Measurements from ENCODE around the gene ZBTB21. TPM values are rescaled to one million over a fixed set of nuclear protein-coding genes. Genes with fewer than 3 reads are reported as not detected.

Gene ZBTB21
- total RNA-seq, 4 donors from 2014 or later, result 6.1 to 20.4 (median 14.1) TPM

DNA sequence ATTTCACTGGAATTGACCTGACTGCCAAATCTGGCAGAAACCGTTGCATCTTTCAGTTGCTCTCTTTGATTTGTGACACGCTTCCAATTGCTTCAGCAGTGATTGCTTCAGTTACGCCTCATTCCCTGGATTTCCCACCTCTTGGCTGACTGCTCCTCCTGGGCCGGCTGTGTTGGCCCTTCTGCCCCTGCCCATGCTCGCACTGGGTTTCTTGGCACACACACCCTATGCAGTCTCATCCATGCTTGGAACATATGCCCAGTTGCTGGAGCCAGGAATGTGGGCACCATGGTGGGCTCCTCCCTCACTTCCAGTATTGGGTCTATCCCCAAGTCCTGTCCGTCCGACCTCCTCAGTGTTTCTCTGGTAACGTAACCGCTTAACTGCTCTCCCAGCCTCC is 2.2 kb upstream of the ZBTB21 start:
- H3K4me3 ChIP-seq, result no peak overlapping the region
- H3K36me3 ChIP-seq, result no peaks in the 10 kb centered on the region
- TF ChIP-seq, protein P1, sequence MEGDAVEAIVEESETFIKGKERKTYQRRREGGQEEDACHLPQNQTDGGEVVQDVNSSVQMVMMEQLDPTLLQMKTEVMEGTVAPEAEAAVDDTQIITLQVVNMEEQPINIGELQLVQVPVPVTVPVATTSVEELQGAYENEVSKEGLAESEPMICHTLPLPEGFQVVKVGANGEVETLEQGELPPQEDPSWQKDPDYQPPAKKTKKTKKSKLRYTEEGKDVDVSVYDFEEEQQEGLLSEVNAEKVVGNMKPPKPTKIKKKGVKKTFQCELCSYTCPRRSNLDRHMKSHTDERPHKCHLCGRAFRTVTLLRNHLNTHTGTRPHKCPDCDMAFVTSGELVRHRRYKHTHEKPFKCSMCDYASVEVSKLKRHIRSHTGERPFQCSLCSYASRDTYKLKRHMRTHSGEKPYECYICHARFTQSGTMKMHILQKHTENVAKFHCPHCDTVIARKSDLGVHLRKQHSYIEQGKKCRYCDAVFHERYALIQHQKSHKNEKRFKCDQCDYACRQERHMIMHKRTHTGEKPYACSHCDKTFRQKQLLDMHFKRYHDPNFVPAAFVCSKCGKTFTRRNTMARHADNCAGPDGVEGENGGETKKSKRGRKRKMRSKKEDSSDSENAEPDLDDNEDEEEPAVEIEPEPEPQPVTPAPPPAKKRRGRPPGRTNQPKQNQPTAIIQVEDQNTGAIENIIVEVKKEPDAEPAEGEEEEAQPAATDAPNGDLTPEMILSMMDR (IDR thresholded peaks at IDR 0.05), result no peak
- TF ChIP-seq POLR2A (IDR thresholded peaks at IDR 0.05), result no peak
- no peaks in the 10 kb centered on the region for H3K9me3 ChIP-seq
- H3K4me1 ChIP-seq, result peaks cover 0 to 9% (median 0%) of the 10 kb centered on the region in 4 donors
- H3K27ac ChIP-seq, result no peak overlapping the region
- peak in 1 of 3 donors; percentile 11 for DNase-seq
- H3K27me3 ChIP-seq, result no peaks in the 10 kb centered on the region

DNA sequence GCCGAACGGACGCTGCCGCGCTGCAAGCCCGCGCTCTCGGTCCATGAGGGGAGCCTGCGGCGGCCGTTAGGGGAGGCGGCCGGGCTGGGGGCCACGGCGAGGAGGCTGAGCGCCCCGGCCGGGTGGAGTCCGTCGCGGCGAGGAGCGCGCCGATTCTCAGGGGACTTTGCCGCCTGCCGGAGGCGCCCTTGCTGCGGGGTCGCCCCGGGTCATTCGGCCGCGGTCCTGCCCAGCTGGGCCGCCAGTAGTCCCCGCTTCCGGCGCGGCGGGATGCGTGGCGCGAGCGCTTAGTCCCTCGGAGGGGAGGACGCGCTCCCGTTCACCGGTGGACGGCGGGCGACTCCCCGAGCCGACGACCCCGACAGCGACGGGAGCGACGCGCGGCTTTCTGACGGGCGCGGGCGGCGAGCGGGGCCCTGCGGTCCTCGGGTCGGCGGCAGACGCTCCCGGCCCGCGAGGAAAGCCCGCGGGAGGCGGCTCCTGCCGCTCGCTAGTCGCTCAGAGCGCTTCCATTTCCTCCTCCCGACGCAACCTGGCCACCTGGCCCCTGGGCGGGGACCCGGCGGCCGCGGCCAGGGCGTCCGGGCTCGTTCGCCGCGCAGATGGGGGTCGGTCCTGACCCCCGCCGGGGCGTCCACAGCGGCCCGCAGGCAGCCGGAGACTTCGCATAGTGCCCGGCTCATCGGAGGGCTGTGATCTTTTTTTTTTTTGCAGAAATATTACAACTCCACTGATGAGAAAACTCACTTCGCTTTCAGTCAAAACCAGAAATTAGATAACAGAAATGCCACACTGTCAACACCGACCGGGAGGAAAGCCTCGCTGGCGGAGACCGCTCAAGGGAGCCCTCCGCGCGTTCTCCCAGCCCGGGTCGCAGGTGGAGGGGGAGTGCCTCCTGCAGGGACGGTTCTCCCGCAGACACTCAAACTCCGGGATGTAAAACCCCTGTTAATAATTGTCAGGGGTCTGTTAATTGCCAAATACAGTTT is 641 bp upstream of the ZBTB21 start:
- H3K27ac ChIP-seq, result peak overlapping the region; percentile 93 to 100 (median 98)
- peak in 2 of 3 donors; percentile 41 to 60 for DNase-seq
- peaks cover 0 to 9% (median 0%) of the 10 kb centered on the region in 4 donors for H3K4me1 ChIP-seq
- no peaks in the 10 kb centered on the region for H3K27me3 ChIP-seq
- no peaks in the 10 kb centered on the region for H3K36me3 ChIP-seq
- H3K4me3 ChIP-seq, result peak overlapping the region; percentile 68 to 99 (median 79)
- peak in 1 of 2 donors; percentile 28 for TF ChIP-seq POLR2A (IDR thresholded peaks at IDR 0.05)
- TF ChIP-seq, protein P1 (IDR thresholded peaks at IDR 0.05), result peak in 3 of 6 experiments; percentile 18 to 36 (median 33)
- no peaks in the 10 kb centered on the region for H3K9me3 ChIP-seq

DNA sequence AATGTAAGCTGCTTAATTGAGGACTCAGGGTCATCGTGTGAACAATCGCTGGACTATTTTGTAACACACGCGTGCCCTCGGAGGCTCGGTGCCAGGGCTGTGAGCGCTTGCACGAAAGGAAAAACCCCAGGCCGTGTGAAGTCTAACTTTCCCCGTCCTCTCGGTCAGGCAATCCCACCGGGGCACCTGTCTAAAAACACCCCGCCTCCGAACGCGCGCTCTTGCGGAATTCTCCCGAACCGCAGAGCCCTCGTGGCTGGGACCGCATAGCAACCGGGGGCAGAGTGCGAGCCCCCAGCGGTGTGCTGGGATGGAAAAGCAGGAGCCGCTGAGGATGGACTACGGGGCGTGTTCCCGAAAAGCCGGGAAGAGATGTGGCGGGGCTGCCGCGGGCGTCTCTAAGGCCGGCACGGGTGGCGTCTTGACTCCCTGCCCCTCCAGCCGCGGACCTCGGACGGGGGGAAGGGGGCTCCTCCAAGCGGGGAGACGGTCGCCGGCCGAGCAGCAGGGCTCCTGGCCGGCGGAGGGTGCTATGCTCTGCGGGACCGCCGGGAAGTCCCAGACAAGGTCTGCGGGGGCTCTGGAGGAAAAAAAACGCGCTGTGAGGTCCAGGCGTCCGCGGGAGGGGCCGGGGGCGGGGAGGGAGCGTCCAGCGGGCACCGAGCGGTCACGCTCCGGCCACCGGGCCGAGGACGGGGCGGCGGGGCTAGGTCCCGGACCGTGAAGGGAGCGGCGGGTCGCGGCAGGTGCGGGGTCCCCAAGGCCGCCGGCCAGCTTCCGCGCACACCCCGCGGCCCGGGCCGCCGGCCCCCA is 936 bp downstream of the ZBTB21 start:
- peaks cover 0 to 9% (median 0%) of the 10 kb centered on the region in 4 donors for H3K4me1 ChIP-seq
- H3K9me3 ChIP-seq, result no peaks in the 10 kb centered on the region
- no peaks in the 10 kb centered on the region for H3K36me3 ChIP-seq
- no peak for TF ChIP-seq POLR2A (IDR thresholded peaks at IDR 0.05)
- TF ChIP-seq, protein P1 (IDR thresholded peaks at IDR 0.05), result peak in 4 of 6 experiments; percentile 21 to 37 (median 28)
- DNase-seq, result peak; percentile 58 to 81 (median 74)
- peak overlapping the region; percentile 93 to 100 (median 98) for H3K27ac ChIP-seq
- H3K4me3 ChIP-seq, result peak overlapping the region; percentile 68 to 99 (median 79)
- H3K27me3 ChIP-seq, result no peaks in the 10 kb centered on the region

DNA sequence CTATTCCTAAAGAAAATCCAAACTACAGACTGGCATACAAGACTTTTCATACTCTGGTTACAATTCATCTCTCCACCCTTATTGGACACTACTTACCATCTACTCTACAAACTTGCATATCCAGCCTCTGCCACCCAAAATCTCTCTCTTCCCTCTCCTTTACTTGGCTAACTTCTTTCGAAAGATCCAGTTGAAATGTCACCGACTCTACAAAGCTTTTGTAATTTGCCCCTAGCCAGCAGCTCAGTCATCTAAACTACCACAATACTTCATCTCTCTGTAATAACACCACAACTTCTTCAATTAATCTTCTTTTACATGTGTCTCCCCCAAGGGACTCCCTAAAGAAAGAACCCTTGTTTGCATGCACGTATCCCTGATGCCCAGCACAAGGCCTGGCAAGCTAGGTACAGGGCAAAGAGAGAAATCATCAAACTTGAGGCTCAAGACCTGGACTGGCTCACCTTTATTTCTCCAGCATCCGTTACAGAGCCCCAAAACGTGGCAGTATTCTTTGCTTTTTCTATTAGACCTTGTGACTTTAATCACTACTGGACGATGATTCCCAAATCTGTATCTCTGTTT is 2.7 kb downstream of the ZBTB21 start:
- H3K36me3 ChIP-seq, result peaks cover 0 to 5% (median 0%) of the 10 kb centered on the region in 3 donors
- no peak for DNase-seq
- no peaks in the 10 kb centered on the region for H3K9me3 ChIP-seq

More for the DNA sequence above, 2.7 kb downstream of the ZBTB21 start:
- H3K4me1 ChIP-seq, result peaks cover 0 to 9% (median 0%) of the 10 kb centered on the region in 4 donors
- no peak overlapping the region for H3K27ac ChIP-seq
- H3K4me3 ChIP-seq, result no peak overlapping the region
- no peaks in the 10 kb centered on the region for H3K27me3 ChIP-seq
- TF ChIP-seq, protein P1 (IDR thresholded peaks at IDR 0.05), result no peak
- no peak for TF ChIP-seq POLR2A (IDR thresholded peaks at IDR 0.05)
